Mammary epithelial cell (primary cell): Measurements from ENCODE around the gene LGALS7.

Experiments
- EZH2 ChIP-seq: IDR thresholded peaks from 2 replicates; pipeline ENCODE4 v1.6.1; 2012; ENCODE audit warnings: low read length, inconsistent platforms, borderline replicate concordance
- TF ChIP-seq, protein P1 (sequence below), 2 donors: IDR thresholded peaks in 1 of 2; conservative IDR thresholded peaks in 1 of 2; 2 replicates each; pipeline ENCODE4 v1.5.1; 2011 to 2012; ENCODE audit warnings: inconsistent platforms in 2 of 2, low read length in 2 of 2, mild to moderate bottlenecking in 2 of 2, control low read depth in 1 of 2, low read depth in 1 of 2; ENCODE audit not compliant: insufficient read depth in 1 of 2; ENCODE audit errors: extremely low read depth in 1 of 2

DNA sequence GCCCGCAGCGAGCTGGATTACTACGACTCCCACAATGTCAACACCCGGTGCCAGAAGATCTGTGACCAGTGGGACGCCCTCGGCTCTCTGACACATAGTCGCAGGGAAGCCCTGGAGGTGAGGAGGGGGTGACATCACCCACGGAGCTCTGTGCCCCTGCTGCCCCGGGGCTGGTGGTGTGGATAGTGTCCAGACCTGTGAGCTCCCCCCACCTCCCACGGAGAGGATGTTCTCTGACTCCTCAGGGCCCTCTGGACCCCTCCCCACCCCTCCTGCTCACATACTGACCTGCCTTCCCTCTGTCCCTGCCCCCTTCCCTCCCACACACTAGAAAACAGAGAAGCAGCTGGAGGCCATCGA, 49.7 kb downstream of the LGALS7 start:
- TF ChIP-seq, protein P1, sequence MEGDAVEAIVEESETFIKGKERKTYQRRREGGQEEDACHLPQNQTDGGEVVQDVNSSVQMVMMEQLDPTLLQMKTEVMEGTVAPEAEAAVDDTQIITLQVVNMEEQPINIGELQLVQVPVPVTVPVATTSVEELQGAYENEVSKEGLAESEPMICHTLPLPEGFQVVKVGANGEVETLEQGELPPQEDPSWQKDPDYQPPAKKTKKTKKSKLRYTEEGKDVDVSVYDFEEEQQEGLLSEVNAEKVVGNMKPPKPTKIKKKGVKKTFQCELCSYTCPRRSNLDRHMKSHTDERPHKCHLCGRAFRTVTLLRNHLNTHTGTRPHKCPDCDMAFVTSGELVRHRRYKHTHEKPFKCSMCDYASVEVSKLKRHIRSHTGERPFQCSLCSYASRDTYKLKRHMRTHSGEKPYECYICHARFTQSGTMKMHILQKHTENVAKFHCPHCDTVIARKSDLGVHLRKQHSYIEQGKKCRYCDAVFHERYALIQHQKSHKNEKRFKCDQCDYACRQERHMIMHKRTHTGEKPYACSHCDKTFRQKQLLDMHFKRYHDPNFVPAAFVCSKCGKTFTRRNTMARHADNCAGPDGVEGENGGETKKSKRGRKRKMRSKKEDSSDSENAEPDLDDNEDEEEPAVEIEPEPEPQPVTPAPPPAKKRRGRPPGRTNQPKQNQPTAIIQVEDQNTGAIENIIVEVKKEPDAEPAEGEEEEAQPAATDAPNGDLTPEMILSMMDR (conservative IDR thresholded peaks at IDR 0.05 in 1 of 2, IDR thresholded peaks at IDR 0.05 in 1 of 2; ENCODE audit: extremely low read depth in 1 of 2, insufficient read depth in 1 of 2, low read depth in 1 of 2, low read length in 2 of 2), result no peak
- TF ChIP-seq EZH2, result no peak
